GM23338 (cell line): Measurements from ENCODE around the gene CFAP97.

Experiments
- CREB1 ChIP-seq: fragments of 250-450 bp; sonication (Bioruptor Pico); IDR thresholded peaks from 2 replicates; pipeline ENCODE4 v1.5.0; 2020; ENCODE audit warnings: low read depth, mild to moderate bottlenecking, moderate library complexity
- ETS1 ChIP-seq: IDR thresholded peaks from 2 replicates; pipeline ENCODE4 v1.6.1; 2016; ENCODE audit warnings: antibody characterized with exemption
- EZH2 ChIP-seq: fragments of 200-600 bp; sonication (generic); IDR thresholded peaks from one replicate; pipeline ENCODE4 v1.8.0; 2017; ENCODE audit warnings: antibody characterized with exemption, mild to moderate bottlenecking, low read depth; ENCODE audit not compliant: unreplicated experiment
- EZH2phosphoT487 ChIP-seq: fragments of 200-600 bp; sonication (generic); IDR thresholded peaks from one replicate; pipeline ENCODE4 v1.8.1; 2018; ENCODE audit warnings: antibody characterized with exemption; ENCODE audit not compliant: unreplicated experiment
- POLR2AphosphoS5 ChIP-seq: IDR thresholded peaks from 2 replicates; pipeline ENCODE4 v1.6.1; 2016; ENCODE audit warnings: antibody characterized with exemption, low read depth
- REST ChIP-seq: IDR thresholded peaks from one replicate; pipeline ENCODE4 v1.6.1; 2018; ENCODE audit warnings: antibody characterized with exemption; ENCODE audit not compliant: unreplicated experiment
- ZNF331 ChIP-seq: fragments of 250-450 bp; sonication (Bioruptor Pico); IDR thresholded peaks from 2 replicates; pipeline ENCODE4 v1.5.0; 2020; ENCODE audit warnings: low read depth, mild to moderate bottlenecking, moderate library complexity
- TF ChIP-seq, protein P1 (sequence below), 2 experiments: fragments of 200-600 bp in 1 of 2; sonication (generic) in 1 of 2; conservative IDR thresholded peaks; 2 replicates each; pipeline versions ENCODE4 v1.5.1 to v1.6.1; 2016 to 2017; ENCODE audit warnings: antibody characterized with exemption in 2 of 2, low read depth in 2 of 2, mild to moderate bottlenecking in 2 of 2, moderate library complexity in 1 of 2

- TF ChIP-seq EZH2 (no peak), REST (no peak), POLR2AphosphoS5 (no peak), EZH2phosphoT487 (no peak), CREB1 (CRISPR knock-in tag) (no peak), ETS1 (no peak), ZNF331 (no peak)
- TF ChIP-seq, protein P1, sequence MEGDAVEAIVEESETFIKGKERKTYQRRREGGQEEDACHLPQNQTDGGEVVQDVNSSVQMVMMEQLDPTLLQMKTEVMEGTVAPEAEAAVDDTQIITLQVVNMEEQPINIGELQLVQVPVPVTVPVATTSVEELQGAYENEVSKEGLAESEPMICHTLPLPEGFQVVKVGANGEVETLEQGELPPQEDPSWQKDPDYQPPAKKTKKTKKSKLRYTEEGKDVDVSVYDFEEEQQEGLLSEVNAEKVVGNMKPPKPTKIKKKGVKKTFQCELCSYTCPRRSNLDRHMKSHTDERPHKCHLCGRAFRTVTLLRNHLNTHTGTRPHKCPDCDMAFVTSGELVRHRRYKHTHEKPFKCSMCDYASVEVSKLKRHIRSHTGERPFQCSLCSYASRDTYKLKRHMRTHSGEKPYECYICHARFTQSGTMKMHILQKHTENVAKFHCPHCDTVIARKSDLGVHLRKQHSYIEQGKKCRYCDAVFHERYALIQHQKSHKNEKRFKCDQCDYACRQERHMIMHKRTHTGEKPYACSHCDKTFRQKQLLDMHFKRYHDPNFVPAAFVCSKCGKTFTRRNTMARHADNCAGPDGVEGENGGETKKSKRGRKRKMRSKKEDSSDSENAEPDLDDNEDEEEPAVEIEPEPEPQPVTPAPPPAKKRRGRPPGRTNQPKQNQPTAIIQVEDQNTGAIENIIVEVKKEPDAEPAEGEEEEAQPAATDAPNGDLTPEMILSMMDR (conservative IDR thresholded peaks at IDR 0.05; ENCODE audit: low read depth in 2 of 2), result no peak
Observed at GRCh38 chr4:185232370-185232769, 28.6 kb upstream of the CFAP97 start.
